ENCODE measurements around the gene ADAT3. TPM values are rescaled to one million over a fixed set of nuclear protein-coding genes. Genes with fewer than 3 reads are reported as not detected.
A peak's percentile ranks its signal among the peaks of the same experiment; 100 is the strongest.
"Not testable (repeated sequence)": the region's sequence is repeated elsewhere in the genome, so short reads cannot be mapped to it uniquely, and the experiment has no call there.

Gene ADAT3
- total RNA-seq, 1 donor, result 4.0 TPM

- DNase-seq (ENCODE audit: low read depth in 2 of 3, low spot score in 2 of 3), result no peak
Observed at GRCh38 chr19:1865172-1866010, 39.8 kb upstream of the ADAT3 start.

GRCh38 chr19:1866693-1867348 is 38.4 kb upstream of the ADAT3 start:
- DNase-seq (ENCODE audit: low read depth in 2 of 3, low spot score in 2 of 3), result no peak

- no peak for DNase-seq (ENCODE audit: low read depth in 2 of 3, low spot score in 2 of 3)
Observed at GRCh38 chr19:1867349-1867724, 37.9 kb upstream of the ADAT3 start.

- no peak for DNase-seq (ENCODE audit: low read depth in 2 of 3, low spot score in 2 of 3)
Observed at GRCh38 chr19:1868971-1869370, 36.2 kb upstream of the ADAT3 start.

- DNase-seq (ENCODE audit: low read depth in 2 of 3, low spot score in 2 of 3), result no peak
Observed at GRCh38 chr19:1871140-1871597, 34.0 kb upstream of the ADAT3 start.

GRCh38 chr19:1871630-1872029 is 33.6 kb upstream of the ADAT3 start:
- DNase-seq (ENCODE audit: low read depth in 2 of 3, low spot score in 2 of 3), result no peak

GRCh38 chr19:1872807-1873523 is 32.2 kb upstream of the ADAT3 start:
- no peak for DNase-seq (ENCODE audit: low read depth in 2 of 3, low spot score in 2 of 3)

DNA sequence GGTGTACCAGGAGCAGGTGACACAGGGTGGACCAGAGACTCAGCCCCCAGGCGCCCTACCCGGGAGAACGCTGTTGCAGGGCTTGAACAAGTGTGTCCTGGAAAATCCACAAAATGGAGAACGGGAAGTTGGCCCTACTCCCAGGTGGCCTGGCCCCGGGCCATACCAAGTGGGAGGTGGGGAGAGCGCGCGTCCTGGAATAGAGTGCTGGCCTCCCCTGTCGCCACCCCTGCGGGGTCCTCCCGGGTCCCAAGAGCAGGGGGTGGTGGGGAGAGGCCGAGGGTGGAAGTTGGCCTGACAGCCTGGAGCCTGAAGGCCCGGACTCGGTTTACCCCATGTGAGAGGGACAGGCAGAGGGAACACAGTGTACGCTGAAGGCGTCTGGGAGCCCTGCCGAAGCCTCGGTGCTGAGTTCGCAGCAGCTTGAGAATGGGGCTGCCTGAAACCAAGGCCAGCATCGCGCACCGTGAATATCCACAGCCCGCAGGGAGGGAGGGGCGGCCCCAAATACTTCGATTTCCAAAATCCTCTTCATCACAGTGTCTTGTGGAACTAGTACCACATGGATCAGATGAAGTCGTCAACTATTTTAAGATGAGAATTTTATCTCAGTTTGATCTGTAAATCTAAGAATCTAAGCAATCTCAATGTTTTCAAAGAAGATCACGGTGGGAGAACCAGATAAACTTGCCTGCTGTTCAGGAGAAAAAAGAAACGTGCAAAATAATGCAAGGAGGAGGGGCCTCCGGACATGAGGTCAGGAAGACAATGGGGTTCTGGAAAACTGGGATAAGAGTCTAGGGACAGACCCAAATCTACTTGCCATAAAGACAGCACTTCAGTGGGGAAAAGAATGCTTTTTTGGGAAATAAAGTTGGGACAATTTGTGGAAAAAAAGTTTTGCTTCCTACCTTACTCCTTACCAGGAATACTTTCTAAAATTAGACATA is 31.4 kb upstream of the ADAT3 start:
- DNase-seq (ENCODE audit: low read depth in 2 of 3, low spot score in 2 of 3), result no peak

DNA sequence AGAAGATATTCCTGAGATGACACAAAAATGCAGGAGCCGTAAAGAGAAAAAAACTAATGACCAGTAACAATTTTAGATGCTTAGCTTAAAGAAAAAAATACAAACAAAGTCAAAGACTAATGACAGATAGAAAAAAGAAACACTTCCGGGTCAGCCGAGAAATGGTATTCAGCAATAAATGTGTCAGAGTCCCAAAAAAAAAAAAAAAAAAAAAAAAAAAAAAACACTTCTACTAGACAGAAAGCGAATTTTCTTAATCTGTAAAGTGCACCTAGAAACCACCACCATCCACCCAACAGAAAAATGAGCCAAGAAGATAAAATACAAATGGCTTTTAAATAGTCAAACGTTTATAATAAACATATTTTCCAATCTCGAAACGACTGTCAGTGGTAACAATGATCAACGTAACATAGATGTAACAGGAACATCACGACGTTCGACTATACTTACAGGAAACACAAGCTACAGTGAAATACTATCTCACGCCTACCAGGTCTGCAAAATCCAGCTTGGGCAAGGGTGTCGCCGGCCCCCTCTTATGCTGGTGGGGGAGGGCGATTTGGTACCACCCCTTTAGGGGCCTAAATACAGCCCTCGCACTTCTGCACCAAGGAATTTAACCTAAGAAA is 30.5 kb upstream of the ADAT3 start:
- DNase-seq (ENCODE audit: low read depth in 2 of 3, low spot score in 2 of 3), result peak in 1 of 3 donors; percentile 59

DNA sequence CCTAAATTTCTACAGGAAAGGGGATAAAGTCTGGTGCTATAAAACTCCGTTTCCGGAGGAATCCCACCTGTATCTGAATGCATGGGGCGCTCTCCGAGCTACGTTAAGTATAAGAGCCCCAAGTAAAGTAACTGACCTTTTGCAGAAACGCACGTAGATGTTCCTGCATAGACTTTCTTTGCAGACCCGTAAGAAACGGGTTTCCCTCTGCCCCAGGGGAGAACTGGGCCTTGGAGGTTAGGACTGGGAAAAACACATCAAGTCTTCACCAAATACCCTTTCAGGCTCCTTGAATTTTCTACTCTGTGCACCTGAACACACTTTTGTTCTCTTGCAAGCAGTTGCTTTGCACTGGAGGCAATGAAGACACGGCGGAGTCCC is 29.9 kb upstream of the ADAT3 start:
- DNase-seq (ENCODE audit: low read depth in 2 of 3, low spot score in 2 of 3), result not testable (repeated sequence)

GRCh38 chr19:1875646-1876495 is 29.3 kb upstream of the ADAT3 start:
- DNase-seq (ENCODE audit: low read depth in 2 of 3, low spot score in 2 of 3), result peak in 2 of 3 donors; percentile 88 to 90

DNA sequence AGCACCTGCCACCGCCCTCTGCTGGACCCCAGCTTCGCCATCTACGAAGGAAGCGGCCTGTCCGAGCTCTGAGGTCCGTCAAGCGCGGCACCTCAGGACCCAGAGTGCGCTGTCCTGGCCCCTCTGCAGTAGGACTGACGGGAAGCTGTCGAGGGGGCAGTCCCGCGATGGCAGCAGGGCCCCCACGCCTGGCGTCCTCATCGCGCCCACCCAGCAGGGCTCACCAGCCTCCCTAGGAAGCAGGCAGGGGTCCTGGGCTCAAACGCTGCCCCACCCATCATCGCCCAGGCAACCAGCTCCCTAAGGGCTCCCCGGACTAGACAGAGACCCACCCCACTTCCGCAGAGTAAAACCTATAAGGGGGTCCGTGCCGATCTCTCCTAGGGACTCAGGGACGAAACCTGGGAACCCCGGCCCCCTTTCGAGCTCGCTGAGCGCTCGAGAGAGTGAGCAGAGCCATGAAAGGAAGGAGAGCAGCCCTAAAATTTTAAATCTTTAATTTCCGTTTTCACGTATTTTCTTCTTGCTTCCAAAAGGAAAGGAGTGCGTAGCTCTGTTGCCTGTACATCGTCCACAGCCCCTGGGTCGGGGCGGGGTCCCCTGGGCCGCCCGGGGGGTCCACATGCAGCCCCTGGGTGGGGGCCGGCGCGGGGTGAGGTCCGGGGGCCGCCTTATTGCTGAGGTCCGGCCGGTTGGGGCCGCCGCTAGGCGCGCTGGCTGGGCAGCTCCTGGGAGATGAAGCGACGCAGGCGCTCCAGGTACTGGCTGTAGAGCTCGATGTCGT is 28.5 kb upstream of the ADAT3 start:
- not testable (repeated sequence) for DNase-seq (ENCODE audit: low read depth in 2 of 3, low spot score in 2 of 3)

- DNase-seq (ENCODE audit: low read depth in 2 of 3, low spot score in 2 of 3), result not testable (repeated sequence)
Observed at GRCh38 chr19:1877280-1877660, 27.9 kb upstream of the ADAT3 start.

DNA sequence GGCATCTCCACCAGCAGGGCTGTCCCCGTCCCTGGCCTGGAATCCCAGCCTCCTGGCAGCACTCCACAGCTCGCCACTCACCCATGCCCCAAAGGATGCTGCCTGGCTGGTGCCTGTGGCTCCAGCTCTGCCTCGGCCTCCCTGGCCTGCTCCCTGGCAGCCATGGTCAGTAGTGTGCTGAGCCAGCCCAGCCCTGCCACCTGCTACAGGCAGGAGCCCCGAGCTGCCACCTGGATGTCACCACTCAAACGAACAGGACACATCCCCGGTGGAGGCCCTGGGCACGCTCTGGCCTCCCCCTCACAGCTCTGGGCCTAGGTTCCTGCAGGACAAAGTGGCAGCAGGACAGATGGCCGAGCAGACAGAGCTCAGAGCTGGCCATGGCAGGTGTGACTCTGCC is 26.6 kb upstream of the ADAT3 start:
- not testable (repeated sequence) for DNase-seq (ENCODE audit: low read depth in 2 of 3, low spot score in 2 of 3)

DNA sequence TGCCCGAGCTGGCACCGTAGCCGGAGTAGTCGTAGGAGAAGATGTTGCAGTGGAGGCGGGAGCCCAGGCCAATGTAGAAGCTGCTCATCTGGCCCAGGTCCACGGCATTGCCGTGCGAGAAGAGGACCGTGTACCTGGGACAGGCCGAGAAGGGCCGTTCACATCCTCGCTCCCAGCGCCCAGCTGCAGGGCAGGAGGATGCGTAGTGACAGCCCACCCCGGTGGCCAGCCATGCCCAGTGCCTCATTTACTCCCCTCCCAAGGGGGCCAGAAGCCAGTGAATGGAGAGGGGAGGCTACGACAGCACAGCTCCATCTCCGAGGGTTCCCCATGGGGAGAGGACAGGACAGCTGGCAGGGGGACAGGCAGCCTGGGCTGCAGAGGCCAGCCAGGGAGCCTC is 25.2 kb upstream of the ADAT3 start:
- not testable (repeated sequence) for DNase-seq (ENCODE audit: low read depth in 2 of 3, low spot score in 2 of 3)

DNA sequence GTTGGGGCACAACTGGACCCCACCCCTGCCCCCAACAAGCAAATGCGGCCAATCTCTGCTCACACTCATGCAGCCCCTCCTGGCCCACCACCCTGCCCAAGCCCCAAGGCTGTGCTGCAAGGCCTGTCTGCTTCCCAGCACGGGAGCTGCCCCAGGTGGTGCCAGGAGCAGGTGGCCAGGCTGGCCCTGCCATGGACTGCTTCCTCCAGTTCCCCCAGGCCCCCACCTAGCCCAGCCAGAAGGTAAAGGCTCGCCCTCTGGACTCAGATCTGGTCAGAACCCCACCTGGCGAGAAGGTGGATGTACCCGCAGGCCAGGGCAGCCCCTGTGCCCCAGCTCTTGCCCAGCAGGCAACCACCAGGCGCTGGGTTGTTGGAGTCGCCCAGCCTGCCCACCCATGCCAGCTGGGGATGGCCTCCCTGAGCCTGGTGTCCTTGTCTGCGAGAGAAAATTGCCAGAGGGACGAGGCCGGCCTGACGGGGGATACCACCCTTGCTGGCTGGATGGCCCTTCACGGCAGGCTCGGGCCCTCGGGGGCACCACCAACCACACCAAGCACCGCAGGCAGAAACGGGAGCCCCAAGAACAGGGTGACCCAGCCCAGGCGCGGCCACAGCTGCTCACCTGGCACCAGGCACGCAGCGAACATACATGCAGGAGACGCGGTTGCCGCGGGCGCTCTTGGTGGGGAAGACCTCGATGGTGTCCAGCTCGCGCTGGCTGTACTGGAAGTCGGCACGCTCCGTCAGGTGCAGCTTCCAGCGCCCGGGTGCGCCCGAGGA is 24.4 kb upstream of the ADAT3 start:
- no peak for DNase-seq (ENCODE audit: low read depth in 2 of 3, low spot score in 2 of 3)

- DNase-seq (ENCODE audit: low read depth in 2 of 3, low spot score in 2 of 3), result not testable (repeated sequence)
Observed at GRCh38 chr19:1881393-1882088, 23.7 kb upstream of the ADAT3 start.

Data from hematopoietic multipotent progenitor cell (in vitro differentiated cells).